ENCODE data around the gene GPR157.
"Not testable (repeated sequence)": the region's sequence is repeated elsewhere in the genome, so short reads cannot be mapped to it uniquely, and the experiment has no call there.

The GPR157 gene

DNA sequence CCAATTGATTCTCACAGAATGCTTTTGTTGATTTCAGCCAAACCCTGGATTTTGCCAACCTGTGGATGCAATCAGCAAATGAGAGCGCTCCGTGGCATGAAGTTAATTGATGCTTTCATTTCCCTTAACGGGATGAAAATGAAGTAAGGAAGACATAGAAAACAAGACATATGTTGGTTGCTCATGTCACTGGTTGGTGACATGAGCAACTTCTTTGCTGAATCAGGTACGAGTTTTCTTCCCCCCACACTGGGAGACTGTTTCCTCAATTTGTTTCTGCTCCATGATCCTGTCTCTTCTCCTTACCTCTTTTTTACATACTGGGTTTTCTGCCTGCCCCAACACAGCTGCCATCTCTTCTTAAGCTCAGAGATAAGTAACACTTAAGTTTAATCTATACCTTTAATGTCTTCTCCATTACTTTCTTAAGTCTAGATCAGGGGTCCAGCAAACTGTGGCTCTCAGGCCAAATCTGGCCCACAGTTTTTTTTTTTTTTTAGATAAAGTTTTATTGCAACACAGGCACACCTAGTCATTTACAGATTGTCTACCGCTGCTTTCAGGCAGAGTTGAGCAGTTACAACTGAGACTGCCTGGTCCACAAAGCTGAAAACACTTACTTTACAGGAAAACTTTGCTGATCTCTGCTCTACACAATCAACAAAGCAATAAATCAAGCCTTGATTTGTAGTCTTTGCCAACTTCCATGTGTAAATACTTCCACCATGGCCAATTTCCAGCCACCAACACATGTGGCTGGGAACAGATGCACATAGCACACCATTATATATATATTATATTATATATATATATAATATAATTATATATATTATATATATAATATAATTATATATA lies 13.3 kb downstream of the GPR157 start:
- DNase-seq (ENCODE audit: low read depth) = no peak

DNA sequence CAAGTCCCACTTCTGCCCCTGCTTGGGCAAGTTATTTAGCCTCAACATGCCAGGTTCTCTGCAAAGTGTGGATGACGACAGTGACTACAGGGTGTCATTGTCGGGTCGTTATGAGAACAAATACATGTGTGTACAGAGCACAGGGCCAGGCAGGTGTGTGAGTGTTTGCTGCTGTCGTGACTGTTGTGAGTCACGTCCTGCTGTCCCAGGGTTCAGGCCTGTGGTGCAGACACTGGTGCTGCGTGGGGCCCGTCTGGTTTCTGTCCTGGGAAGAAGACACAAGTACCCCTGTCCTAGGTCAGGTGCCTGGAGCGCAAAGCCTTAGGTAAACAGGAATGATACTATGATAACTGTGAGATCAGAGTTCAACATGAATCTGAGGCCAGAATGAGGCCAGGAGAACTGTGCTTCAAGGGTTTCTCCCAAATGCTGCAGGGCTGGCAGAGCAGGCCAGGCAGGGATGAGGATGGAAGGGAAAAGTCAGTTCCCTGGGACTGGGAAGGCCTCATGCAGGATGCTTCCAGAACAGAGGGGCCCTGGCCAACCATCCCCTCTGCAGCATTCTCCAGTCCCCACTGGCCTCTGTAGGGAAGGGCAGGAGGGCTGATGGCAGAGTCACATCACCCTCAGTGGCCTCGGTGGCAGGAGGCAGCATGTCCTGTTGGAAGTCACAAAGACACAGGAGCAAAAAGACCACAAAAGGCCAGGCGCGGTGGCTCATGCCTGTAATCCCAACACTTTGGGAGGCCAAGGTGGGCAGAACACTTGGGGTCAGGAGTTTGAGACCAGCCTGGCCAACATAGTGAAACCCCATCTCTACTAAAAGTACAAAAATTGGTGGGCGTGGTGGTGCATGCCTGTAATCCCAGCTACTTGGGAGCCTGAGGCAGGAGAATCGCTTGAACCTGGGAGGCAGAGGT lies 15.7 kb downstream of the GPR157 start:
- no peak for DNase-seq (ENCODE audit: low read depth)

GRCh38 chr1:9111957-9112356 lies 16.9 kb downstream of the GPR157 start:
- DNase-seq (ENCODE audit: low read depth) = no peak

- no peak for DNase-seq (ENCODE audit: low read depth)
Measured at GRCh38 chr1:9111357-9111691, 17.6 kb downstream of the GPR157 start.

- DNase-seq (ENCODE audit: low read depth) = peak; percentile 60
Measured at GRCh38 chr1:9110669-9111356, 18.1 kb downstream of the GPR157 start.

DNA sequence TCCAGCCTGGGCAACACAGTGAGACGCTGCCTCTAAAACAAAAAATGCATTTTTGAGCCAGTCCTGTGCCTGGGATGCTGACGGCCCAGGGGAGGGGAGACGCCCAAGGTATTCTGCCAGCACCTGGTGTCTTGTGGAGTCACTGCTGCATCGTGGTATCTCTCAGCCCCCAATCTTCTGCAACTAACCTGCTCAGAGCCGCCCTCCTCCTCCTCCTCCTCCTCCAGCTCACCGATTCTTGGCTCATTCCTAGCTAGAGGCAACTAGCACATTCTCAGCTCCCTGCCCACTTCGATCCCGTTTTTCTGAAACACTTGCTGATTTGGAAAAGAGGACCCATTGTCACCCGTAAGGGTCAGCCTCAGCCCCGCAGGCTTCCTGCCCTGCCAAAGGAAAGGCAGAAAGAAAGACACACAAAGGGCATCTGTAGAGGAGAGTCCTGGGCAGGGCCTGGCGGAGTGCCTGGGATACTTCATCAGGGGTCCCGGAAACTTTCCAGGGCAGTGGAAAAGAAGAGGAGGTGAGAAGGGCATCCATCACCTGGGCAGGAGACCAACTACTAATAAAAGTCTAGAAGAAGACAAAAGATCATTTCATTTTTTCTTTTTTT lies 20.7 kb downstream of the GPR157 start:
- no peak for DNase-seq (ENCODE audit: low read depth)

GRCh38 chr1:9107136-9107535 lies 21.8 kb downstream of the GPR157 start:
- DNase-seq (ENCODE audit: low read depth) = no peak

GRCh38 chr1:9106286-9106685 lies 22.6 kb downstream of the GPR157 start:
- no peak for DNase-seq (ENCODE audit: low read depth)

- no peak for DNase-seq (ENCODE audit: low read depth)
Measured at GRCh38 chr1:9105336-9105867, 23.5 kb downstream of the GPR157 start.

GRCh38 chr1:9101510-9102146 lies 27.3 kb downstream of the GPR157 start:
- no peak for DNase-seq (ENCODE audit: low read depth)

- DNase-seq (ENCODE audit: low read depth) = no peak
Measured at GRCh38 chr1:9100471-9101043, 28.3 kb downstream of the GPR157 start.

DNA sequence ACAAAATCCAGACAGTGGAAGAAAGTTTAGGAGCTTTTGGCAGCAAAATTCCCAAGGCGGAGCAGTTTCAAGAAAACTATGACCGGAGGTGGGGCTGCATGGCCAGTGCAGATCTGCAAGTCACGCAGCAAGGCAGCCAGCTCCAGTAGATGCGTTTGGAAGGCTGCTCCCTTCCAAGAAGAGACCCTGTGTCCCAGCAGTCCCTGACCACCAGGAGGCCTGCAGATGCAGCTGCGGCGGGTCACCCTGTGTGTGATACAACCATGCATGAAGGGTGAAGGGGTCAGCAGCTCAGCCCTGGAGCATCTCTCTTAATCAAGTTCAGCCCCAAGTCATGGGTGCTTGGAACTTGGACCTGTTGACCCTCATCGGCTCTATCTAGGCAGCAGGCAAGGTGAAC lies 29.3 kb downstream of the GPR157 start:
- no peak for DNase-seq (ENCODE audit: low read depth)

- DNase-seq (ENCODE audit: low read depth) = no peak
Measured at GRCh38 chr1:9097947-9098705, 30.8 kb downstream of the GPR157 start.

GRCh38 chr1:9095818-9096217 lies 33.1 kb downstream of the GPR157 start:
- no peak for DNase-seq (ENCODE audit: low read depth)

DNA sequence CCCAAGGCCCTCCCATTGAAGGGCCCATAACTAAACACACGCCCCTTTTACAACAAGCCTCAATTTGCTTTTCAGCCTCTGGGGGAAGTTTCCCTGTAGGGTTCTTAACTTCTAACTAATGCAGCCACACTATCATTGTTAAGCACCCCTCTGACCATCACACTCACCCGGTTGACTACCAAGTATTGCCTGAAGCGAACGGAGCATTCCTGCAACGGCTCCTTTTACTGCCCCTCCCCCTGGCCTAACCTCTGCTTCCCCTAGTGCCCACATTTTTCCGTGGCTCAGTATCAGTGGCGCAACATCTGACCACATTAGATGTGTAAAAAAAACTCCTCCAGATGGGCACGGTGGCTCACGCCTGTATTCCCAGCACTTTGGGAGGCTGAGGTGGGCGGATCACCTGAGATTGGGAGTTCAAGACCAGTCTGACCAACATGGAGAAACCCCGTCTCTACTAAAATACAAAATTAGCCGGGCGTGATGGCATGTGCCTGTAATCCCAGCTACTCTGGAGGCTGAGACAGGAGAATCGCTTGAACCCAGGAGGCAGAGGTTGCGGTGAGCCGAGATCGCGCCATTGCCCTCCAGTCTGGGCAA lies 34.8 kb downstream of the GPR157 start:
- DNase-seq (ENCODE audit: low read depth) = not testable (repeated sequence)

GRCh38 chr1:9093581-9093980 lies 35.3 kb downstream of the GPR157 start:
- DNase-seq (ENCODE audit: low read depth) = no peak

GRCh38 chr1:9093091-9093490 lies 35.8 kb downstream of the GPR157 start:
- no peak for DNase-seq (ENCODE audit: low read depth)

GRCh38 chr1:9088807-9089206 lies 40.1 kb downstream of the GPR157 start:
- no peak for DNase-seq (ENCODE audit: low read depth)

- no peak for DNase-seq (ENCODE audit: low read depth)
Measured at GRCh38 chr1:9087411-9088125, 41.3 kb downstream of the GPR157 start.
